H1 (cell line): ENCODE data around the gene EPHA3.

Experiments used
- POLR2A ChIP-seq, 2 experiments: IDR thresholded peaks; 1 replicate in 1 of 2; 2 replicates in 1 of 2; pipeline ENCODE4 v1.6.1; 2011; ENCODE audit warnings: low read depth in 2 of 2, low read length in 2 of 2, mild to moderate bottlenecking in 2 of 2; ENCODE audit errors: control extremely low read depth in 1 of 2
- POLR2AphosphoS5 ChIP-seq: IDR thresholded peaks from 2 replicates; pipeline ENCODE4 v1.6.1; 2011; ENCODE audit warnings: low read depth, low read length

GRCh38 chr3:89441141-89441540 lies 333.7 kb downstream of the EPHA3 start:
- TF ChIP-seq POLR2AphosphoS5 = no peak
- TF ChIP-seq POLR2A (IDR thresholded peaks at IDR 0.05; ENCODE audit: control extremely low read depth in 1 of 2, low read depth in 2 of 2, low read length in 2 of 2) = no peak
